HG03575 (cell line): Measurements from ENCODE around the gene NPTX2.

ENCODE experiments used
- ATAC-seq: cut with Tn5 transposase; IDR thresholded peaks from one replicate; pipeline ENCODE4 v1.9.1; 2021; ENCODE audit not compliant: unreplicated experiment, insufficient number of reproducible peaks, low FRiP score; ENCODE audit errors: extremely low read depth

Gene NPTX2

DNA sequence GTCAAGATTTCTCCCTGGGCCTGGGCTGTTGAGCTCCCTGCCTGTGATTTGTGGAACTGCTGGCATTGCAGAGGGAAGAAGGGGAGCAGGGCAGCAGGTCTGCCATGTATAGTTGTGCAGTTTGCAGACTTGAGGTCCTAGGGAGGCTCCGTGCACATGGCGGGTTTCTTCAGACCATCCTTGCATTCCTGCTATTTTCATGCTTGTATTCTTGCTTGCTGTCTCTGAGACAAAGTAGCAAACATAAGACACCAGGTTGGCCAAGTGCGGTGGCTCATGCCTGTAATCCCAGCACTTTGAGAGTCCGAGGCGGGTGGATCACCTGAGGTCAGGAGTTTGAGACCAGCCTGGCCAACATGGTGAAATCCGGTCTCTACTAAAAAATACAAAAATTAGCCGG, 61.1 kb downstream of the NPTX2 start:
- ATAC-seq: no peak
